GM12878 (cell line): Measurements from ENCODE around the gene EIF2B5. TPM values are rescaled to one million over a fixed set of nuclear protein-coding genes. Genes with fewer than 3 reads are reported as not detected.

Source experiments
- ASH2L ChIP-seq: fragments of 300-600, 200-600 bp; sonication (generic); IDR thresholded peaks from 2 replicates; pipeline ENCODE4 v1.6.1; 2017; ENCODE audit warnings: low read depth, mild to moderate bottlenecking, borderline replicate concordance
- CBX3 ChIP-seq: fragments of 200-600 bp; sonication (generic); IDR thresholded peaks from 2 replicates; pipeline ENCODE4 v1.6.1; 2016; ENCODE audit warnings: low read depth, borderline replicate concordance
- ESRRA ChIP-seq: IDR thresholded peaks from 2 replicates; pipeline ENCODE4 v1.6.1; 2012; ENCODE audit warnings: mild to moderate bottlenecking, low read length, improper control_type of control experiment
- ETV6 ChIP-seq, 2 experiments: fragments of 450-650 bp in 1 of 2; IDR thresholded peaks in 1 of 2; conservative IDR thresholded peaks in 1 of 2; 2 replicates each; pipeline ENCODE4 v1.6.1; 2014; ENCODE audit warnings: antibody characterized with exemption in 1 of 2, borderline replicate concordance in 1 of 2, low read depth in 1 of 2, mild to moderate bottlenecking in 1 of 2, moderate library complexity in 1 of 2
- IRF4 ChIP-seq: IDR thresholded peaks from 2 replicates; pipeline ENCODE4 v1.6.1; 2011; ENCODE audit warnings: low read depth, low read length
- NFIC ChIP-seq: IDR thresholded peaks from 2 replicates; pipeline ENCODE4 v1.6.1; 2012; ENCODE audit warnings: low read depth, mild to moderate bottlenecking, inconsistent platforms, low read length, moderate library complexity
- SMAD1 ChIP-seq: fragments of 450-650 bp; IDR thresholded peaks from 2 replicates; pipeline ENCODE4 v1.6.1; 2018; ENCODE audit warnings: mild to moderate bottlenecking, low read depth; ENCODE audit not compliant: partially characterized antibody
- polyA plus RNA-seq, 11 experiments: library from polyadenylated mRNA; depleted of rRNA in 4 of 11; unstranded in 6 of 11; stranded (reverse) in 5 of 11; fragments of >200 nt; fragmentation: Nextera tagmentation in 4 of 11; fragmentation: Illumina TruSeq in 1 of 11; extraction: Ambion mirVana in 4 of 11; extraction: Trizol in 1 of 11; gene quantifications; 1 replicate in 1 of 11; 2 replicates in 10 of 11; pipeline versions ENCODE4 v1.2.1 to v1.2.3, GENCODE V29; 2011 to 2016; ENCODE audit warnings: inconsistent platforms in 2 of 11, missing spikeins in 2 of 11, low read depth in 1 of 11
- total RNA-seq, 4 experiments: library from RNA; depleted of rRNA in 3 of 4; stranded (reverse); fragments of >200 nt in 3 of 4; fragmentation: Illumina TruSeq in 1 of 4; extraction: Trizol in 1 of 4; gene quantifications; 2 replicates each; pipeline versions ENCODE4 v1.2.1 to v1.2.3, GENCODE V29; 2013 to 2021
- TF ChIP-seq, protein P1 (sequence below): fragments of 450-650 bp; IDR thresholded peaks from 2 replicates; pipeline ENCODE4 v1.6.1; 2017; ENCODE audit warnings: mild to moderate bottlenecking, low read depth, inconsistent platforms; ENCODE audit not compliant: poor library complexity, severe bottlenecking
- TF ChIP-seq, protein P2 (sequence below): IDR thresholded peaks from 2 replicates; pipeline ENCODE4 v1.6.1; 2011; ENCODE audit warnings: low read depth, low read length, improper control_type of control experiment, borderline replicate concordance

The EIF2B5 gene
- total and polyA plus RNA-seq, 10 of the 15 experiments (the other 5 are each of a cell fraction or from before 2014, with no cell fraction given): 13.7 to 82.7 (median 52.2) TPM

DNA sequence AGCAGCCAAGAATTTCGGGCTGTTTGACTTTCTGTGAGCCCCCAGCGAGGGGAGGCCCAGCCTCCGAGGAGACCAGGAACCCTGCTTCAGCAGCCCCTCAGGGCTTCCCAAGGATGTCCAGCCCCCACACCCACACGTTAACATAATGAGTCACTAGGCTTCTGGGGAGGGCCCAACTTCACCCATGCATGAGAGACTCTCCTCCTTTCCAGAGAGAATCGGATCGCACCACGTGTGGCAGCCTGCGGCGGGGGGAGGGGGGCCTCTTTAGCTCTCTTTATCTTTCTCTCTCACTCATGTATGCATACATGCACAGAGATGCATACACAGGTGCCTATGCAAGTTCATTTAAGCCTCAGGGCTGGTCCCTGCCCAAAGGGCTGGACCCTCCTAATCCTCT, 36.4 kb downstream of the EIF2B5 start (continued):
- TF ChIP-seq, protein P1, sequence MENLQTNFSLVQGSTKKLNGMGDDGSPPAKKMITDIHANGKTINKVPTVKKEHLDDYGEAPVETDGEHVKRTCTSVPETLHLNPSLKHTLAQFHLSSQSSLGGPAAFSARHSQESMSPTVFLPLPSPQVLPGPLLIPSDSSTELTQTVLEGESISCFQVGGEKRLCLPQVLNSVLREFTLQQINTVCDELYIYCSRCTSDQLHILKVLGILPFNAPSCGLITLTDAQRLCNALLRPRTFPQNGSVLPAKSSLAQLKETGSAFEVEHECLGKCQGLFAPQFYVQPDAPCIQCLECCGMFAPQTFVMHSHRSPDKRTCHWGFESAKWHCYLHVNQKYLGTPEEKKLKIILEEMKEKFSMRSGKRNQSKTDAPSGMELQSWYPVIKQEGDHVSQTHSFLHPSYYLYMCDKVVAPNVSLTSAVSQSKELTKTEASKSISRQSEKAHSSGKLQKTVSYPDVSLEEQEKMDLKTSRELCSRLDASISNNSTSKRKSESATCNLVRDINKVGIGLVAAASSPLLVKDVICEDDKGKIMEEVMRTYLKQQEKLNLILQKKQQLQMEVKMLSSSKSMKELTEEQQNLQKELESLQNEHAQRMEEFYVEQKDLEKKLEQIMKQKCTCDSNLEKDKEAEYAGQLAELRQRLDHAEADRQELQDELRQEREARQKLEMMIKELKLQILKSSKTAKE: no peak
- TF ChIP-seq ETV6 (conservative IDR thresholded peaks at IDR 0.05 in 1 of 2, IDR thresholded peaks at IDR 0.05 in 1 of 2; ENCODE audit: borderline replicate concordance in 1 of 2, low read depth in 1 of 2): no peak
- TF ChIP-seq SMAD1: no peak
- no peak for TF ChIP-seq ASH2L
- TF ChIP-seq NFIC: no peak
- TF ChIP-seq ESRRA: no peak
- TF ChIP-seq IRF4: no peak
- no peak for TF ChIP-seq CBX3
- TF ChIP-seq, protein P2, sequence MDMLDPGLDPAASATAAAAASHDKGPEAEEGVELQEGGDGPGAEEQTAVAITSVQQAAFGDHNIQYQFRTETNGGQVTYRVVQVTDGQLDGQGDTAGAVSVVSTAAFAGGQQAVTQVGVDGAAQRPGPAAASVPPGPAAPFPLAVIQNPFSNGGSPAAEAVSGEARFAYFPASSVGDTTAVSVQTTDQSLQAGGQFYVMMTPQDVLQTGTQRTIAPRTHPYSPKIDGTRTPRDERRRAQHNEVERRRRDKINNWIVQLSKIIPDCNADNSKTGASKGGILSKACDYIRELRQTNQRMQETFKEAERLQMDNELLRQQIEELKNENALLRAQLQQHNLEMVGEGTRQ: no peak
- TF ChIP-seq, all 136 proteins: peak for 0
